ENCODE results near the gene KCNQ2.
"Not testable (repeated sequence)": the region's sequence is repeated elsewhere in the genome, so short reads cannot be mapped to it uniquely, and the experiment has no call there.

The KCNQ2 gene

GRCh38 chr20:63492518-63492917, 20.1 kb upstream of the KCNQ2 start:
- Histone ChIP-seq H3K4me3 (no peak overlapping the region), H3K27ac (no peak overlapping the region)

- Histone ChIP-seq H3K4me3 (no peak overlapping the region), H3K27ac (no peak overlapping the region)
These were observed 19.3 kb upstream of the KCNQ2 start for GRCh38 chr20:63491635-63492230.

GRCh38 chr20:63491078-63491477, 18.6 kb upstream of the KCNQ2 start:
- Histone ChIP-seq H3K27ac (no peak overlapping the region), H3K4me3 (no peak overlapping the region)

GRCh38 chr20:63490416-63490815, 18.0 kb upstream of the KCNQ2 start:
- H3K4me3 ChIP-seq: no peak overlapping the region

GRCh38 chr20:63488315-63489251, 16.1 kb upstream of the KCNQ2 start:
- no peak overlapping the region for H3K4me3 ChIP-seq
- H3K27ac ChIP-seq: no peak overlapping the region

More at GRCh38 chr20:63490416-63490815, 18.0 kb upstream of the KCNQ2 start:
- H3K27ac ChIP-seq: no peak overlapping the region

GRCh38 chr20:63487781-63488241, 15.4 kb upstream of the KCNQ2 start:
- no peak overlapping the region for H3K4me3 ChIP-seq
- no peak overlapping the region for H3K27ac ChIP-seq

- H3K4me3 ChIP-seq: no peak overlapping the region
- H3K27ac ChIP-seq: no peak overlapping the region
These were observed 14.8 kb upstream of the KCNQ2 start for GRCh38 chr20:63487116-63487764.

- Histone ChIP-seq H3K4me3 (no peak overlapping the region), H3K27ac (no peak overlapping the region)
These were observed 13.9 kb upstream of the KCNQ2 start for GRCh38 chr20:63486300-63486855.

- Histone ChIP-seq H3K27ac (no peak overlapping the region), H3K4me3 (no peak overlapping the region)
These were observed 12.4 kb upstream of the KCNQ2 start for GRCh38 chr20:63484651-63485403.

- Histone ChIP-seq H3K27ac (no peak overlapping the region), H3K4me3 (no peak overlapping the region)
These were observed 11.8 kb upstream of the KCNQ2 start for GRCh38 chr20:63484236-63484635.

GRCh38 chr20:63483834-63484233, 11.4 kb upstream of the KCNQ2 start:
- Histone ChIP-seq H3K27ac (no peak overlapping the region), H3K4me3 (no peak overlapping the region)

- Histone ChIP-seq H3K27ac (no peak overlapping the region), H3K4me3 (no peak overlapping the region)
These were observed 9.6 kb upstream of the KCNQ2 start for GRCh38 chr20:63482021-63482587.

GRCh38 chr20:63481503-63481902, 9.0 kb upstream of the KCNQ2 start:
- no peak overlapping the region for H3K27ac ChIP-seq
- no peak overlapping the region for H3K4me3 ChIP-seq

- H3K4me3 ChIP-seq, H3K27ac ChIP-seq: not testable (repeated sequence)
These were observed 7.4 kb upstream of the KCNQ2 start for GRCh38 chr20:63479695-63480419.

GRCh38 chr20:63478346-63479302, 6.2 kb upstream of the KCNQ2 start:
- Histone ChIP-seq H3K4me3 (no peak overlapping the region), H3K27ac (no peak overlapping the region)

- H3K4me3 ChIP-seq: no peak overlapping the region
- no peak overlapping the region for H3K27ac ChIP-seq
These were observed 5.5 kb upstream of the KCNQ2 start for GRCh38 chr20:63477944-63478343.

GRCh38 chr20:63477061-63477616, 4.7 kb upstream of the KCNQ2 start:
- Histone ChIP-seq H3K4me3 (no peak overlapping the region), H3K27ac (no peak overlapping the region)
